SW480 (cell line): Measurements from ENCODE around the gene RAD51B.

Source experiments
- DNase-seq: peaks from one replicate; pipeline ENCODE4 v3.0.0-alpha.2; 2016; ENCODE audit warnings: low spot score

RAD51B gene

GRCh38 chr14:68670359-68670715, 850.8 kb downstream of the RAD51B start:
- no peak for DNase-seq

GRCh38 chr14:68671909-68672308, 852.3 kb downstream of the RAD51B start:
- DNase-seq, result no peak

DNA sequence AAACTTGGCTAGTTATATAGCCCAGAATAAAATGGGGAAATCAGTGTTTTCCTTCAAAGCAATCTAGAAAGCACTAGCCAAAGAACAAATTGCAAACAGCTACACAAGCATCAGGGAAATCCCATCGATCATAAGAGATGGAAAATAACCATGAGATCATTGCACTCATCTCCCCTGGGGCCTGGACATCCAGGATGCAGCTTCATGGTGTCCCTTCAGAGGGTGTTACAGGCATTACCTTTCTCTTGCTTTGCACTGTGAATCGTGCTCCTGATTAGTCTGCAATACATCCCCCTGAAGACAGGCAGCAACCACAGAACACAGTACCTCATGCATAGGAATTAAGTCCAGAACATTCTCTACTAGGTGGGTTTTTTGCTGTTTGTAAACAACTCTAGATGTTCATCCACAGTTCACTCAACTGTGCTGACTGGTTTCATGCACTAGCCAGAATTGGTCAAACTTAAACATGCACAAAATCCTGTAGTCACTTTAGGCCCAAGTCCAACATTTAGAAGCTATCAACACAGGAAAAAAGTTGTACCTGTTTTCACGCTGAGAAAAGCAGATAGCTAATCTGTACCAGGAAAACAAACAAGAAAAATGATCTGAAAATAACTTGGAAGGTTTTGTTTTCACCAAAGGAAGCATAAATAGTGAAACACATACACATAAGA, 853.2 kb downstream of the RAD51B start:
- DNase-seq, result no peak

DNA sequence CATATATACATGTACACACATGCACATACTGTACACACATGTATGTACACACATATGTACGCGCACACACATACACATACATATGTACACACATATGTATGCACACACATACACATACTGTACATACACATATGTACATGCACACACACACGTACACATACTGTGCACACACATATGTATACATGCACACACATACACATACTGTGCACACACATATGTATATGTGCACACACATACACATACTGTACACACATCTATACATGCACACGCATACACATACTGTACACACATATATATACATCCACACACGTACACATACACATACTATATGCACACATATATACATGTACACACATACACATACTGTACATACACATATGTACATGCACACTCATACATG, 853.9 kb downstream of the RAD51B start:
- no peak for DNase-seq

DNA sequence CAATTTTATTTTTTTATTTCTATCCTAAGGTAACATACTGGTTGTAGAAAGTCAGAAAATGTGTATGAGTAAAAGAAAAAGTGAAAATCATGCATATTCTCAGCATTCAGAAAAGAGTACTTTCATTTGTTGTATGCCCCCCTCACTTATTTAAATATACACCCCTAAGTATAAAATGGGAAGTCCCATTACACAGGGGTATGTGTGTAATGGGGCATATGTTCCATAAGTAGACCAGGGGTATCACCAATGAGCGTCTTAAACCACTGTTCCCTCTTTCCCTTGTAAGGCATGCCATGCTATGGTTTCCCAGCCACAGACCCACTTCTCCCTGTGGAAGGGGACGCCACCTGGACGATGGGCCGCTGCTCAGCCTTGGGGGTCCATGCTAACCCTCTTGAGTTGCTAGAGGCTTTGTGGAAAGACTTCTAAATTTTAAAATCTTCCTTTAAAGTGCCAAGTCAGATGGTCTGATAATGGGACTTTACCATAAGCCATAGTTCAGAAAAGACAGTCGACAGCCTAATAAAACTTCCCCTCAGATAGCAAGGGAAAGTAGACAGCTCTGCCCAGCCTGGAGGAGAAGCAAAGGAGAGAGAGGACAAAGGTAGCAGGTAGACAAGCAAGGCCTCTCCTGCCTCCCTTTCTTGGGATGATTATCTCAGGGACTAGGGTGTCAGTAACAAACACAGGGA, 855.1 kb downstream of the RAD51B start:
- no peak for DNase-seq

GRCh38 chr14:68675233-68675577, 855.6 kb downstream of the RAD51B start:
- DNase-seq, result peak; percentile 71

GRCh38 chr14:68676511-68676943, 856.9 kb downstream of the RAD51B start:
- DNase-seq, result no peak

GRCh38 chr14:68677476-68677875, 857.9 kb downstream of the RAD51B start:
- DNase-seq, result no peak

DNA sequence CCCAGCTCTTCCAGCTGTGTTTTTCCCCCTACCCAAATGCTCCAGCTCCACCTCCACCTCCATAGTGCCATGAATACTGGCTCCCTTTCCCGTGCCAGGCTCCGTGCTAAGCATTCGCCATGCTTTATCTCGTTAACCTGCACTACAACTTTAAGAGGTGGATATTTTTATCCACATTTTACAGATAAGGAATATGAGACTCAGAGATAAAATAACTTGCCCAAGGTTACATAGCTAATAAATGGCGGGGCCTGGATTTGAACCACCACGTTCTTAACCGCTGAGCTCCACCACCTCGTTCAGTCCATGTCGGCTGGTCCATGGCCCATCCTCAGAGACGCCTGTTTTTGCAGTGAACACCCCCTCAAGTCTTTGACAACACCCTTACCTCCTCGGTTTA, 858.3 kb downstream of the RAD51B start:
- no peak for DNase-seq

DNA sequence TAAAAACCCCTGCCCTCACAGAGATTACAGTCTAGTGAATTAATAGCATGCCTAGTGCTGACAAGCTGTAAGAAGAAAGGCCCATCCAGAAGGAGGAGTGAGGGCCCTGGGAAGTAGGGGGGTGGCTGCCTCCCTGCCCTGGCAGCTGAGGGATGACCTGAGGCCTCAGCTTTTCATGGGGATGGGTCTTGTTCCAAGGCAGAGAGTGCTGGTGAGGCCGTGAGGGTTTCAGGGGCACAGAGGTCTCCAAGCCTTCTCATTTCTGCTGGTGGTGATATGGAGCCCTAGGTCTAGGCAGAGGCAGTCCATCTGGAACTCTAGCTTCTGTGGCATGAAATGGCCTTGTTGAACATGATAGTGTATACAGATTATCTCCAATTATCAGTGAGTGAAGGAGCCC, 858.9 kb downstream of the RAD51B start:
- DNase-seq, result no peak

- no peak for DNase-seq
These were observed 859.7 kb downstream of the RAD51B start for GRCh38 chr14:68679301-68679700.

DNA sequence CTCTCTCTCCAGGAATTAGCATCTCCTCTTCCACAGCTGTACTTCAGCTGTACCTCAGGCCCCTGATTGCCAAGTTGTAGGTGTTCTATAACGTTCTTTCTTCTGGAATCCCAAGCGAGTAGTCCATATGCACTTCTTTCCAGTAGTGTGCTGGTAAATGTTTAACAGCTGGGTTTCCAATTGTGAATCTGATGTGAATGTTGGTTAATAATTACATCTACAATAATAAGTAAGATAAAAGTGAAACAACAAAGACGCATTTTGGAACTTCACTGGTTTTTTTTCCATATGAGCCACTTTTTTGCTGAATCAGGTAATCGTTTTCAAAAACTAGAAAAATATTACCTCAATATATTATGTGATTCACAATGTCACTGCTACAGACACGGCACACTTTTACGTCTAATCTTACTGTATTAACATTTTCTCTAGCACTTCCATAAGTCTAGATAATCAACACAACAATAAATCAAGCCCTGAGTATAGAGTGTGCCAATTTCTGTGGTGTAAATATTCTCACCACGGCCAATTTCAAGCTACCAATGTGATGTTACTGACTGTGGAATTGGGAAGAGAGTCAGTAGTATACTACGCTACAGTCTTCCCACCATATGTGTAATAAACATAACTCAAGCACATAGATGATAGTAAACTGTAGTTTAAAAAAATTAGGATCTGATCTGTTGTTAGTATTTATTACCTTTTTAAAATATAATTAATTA, 860.3 kb downstream of the RAD51B start:
- DNase-seq, result no peak

DNA sequence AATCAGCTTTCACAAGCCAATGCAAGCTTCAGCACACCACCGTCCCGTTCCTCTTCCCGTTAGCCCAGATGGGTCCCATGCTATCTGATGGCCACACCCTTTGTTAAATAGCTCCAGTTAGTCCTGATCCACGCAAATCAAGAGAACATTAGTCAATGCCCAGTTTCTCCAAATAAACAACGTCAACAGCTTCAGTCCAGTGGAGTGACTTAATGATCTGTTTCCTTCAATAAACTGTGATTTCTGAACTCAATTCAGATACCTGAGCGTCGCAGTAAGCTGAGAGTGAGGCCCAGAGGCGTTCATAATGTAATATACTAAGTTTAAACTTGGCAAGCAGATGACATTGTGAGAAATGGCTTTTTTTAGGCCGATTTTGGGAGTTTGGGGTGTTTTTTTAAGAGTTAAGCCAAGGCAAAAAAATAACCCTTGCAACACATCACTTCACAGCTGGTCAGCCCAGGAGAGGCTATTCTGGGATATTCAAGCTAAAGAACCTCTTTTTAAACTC, 861.0 kb downstream of the RAD51B start:
- DNase-seq, result no peak

GRCh38 chr14:68681256-68682011, 861.9 kb downstream of the RAD51B start:
- no peak for DNase-seq

DNA sequence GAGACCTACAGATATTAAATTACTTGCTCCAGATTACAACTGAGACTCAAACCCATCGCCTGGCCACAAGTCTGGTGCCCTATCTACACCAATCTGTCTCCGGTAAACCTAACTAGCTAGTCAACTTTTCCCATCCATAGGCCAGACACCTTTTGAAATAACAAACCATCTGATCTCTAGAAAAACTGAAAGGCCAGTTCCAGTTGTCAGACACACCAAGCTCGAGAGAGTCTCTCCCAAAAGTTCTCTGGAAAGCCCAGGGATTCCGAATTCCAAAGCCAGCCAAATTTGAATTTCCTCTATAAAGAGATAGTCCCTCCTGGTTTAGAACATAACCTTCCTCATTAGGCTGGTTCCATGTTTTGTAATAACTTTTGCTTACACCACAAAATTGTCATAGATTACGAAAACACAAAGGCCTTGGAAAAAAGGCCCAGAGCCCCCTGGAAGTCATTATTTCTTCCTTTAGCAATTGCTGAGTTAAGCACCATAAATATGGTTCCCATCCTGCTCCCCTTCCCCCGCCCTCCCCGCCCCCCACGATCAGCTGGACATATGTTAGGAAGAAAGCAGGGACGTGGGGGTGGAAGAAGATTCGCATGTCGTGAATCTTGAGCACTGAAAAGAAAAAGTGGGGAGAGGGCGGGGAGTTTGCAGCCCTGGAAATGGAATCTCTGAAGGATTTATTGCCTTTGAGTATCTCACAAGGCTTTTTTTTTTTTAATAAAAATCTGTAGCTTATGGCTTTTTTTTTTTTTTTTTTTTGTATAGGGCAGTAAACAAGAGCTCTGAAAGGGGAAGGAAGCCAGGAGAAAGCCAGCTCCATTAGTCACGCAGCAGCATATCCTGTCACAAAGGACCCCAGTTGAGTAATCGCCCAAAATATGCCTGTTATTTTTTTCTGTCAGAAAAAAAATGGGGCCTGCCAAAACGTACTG, 862.9 kb downstream of the RAD51B start:
- peak; percentile 94 for DNase-seq

DNA sequence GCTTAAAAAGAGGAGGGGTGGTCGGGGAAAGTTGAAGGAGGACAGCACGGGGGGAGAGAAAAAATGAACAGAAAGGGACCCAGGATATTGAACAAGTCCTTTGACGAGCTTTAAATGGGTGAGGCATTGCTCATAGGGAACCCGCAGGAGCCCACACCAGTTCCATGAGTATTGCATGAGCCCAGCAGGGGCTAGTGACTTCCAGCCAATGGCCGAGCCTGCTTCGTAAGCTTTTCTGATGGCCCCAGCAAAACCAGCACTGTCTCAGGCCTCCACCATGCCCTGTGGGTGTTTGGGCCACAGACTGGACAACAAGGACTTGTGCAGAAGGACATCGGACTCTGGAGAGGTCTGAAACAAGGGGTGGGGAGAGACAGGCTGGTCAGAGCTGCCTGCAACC, 863.7 kb downstream of the RAD51B start:
- peak; percentile 71 for DNase-seq

DNA sequence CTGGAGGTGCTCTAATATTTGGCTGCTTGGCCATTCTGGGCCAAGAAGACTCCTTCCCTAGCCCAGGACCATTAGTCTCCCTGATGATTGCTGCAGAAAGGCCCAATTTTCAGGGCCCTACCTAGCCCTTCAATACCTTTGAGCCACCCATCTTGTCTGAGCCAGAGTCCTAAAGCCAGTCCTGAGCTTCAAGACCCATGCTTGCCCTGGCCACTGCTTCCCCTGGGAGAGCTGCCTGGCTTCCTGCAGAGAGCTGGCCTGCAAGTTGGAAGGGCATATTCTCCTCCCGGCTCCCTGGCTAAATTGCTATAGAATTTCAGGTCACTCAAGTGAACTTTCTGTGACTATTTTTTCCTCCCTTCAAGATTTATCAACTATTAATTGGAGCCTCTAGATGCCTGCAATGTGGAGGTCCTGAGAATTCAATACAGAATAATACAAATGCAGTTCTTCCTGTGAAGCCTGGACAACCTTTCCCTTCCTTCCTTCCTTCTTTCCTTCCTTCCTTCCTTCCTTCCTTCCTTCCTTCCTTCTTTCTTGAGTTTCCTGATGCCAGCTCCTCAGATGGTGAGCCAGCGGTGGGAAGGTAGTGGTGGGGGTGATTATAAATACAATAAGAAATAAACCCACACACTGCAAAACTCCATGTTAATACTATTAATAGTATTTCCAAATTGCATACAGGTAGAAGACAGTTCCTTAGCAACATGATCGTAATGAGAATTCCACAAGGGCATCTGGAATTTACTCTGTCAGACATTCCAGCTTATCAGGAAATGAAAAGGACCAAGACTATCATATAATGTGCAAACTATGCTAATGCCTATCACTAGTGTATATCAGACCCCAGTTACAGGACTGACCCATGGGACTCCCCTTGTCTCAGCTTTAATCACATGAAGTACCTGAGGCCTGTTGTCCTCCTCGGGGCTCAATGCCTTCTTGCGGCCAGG, 865.2 kb downstream of the RAD51B start:
- no peak for DNase-seq

DNA sequence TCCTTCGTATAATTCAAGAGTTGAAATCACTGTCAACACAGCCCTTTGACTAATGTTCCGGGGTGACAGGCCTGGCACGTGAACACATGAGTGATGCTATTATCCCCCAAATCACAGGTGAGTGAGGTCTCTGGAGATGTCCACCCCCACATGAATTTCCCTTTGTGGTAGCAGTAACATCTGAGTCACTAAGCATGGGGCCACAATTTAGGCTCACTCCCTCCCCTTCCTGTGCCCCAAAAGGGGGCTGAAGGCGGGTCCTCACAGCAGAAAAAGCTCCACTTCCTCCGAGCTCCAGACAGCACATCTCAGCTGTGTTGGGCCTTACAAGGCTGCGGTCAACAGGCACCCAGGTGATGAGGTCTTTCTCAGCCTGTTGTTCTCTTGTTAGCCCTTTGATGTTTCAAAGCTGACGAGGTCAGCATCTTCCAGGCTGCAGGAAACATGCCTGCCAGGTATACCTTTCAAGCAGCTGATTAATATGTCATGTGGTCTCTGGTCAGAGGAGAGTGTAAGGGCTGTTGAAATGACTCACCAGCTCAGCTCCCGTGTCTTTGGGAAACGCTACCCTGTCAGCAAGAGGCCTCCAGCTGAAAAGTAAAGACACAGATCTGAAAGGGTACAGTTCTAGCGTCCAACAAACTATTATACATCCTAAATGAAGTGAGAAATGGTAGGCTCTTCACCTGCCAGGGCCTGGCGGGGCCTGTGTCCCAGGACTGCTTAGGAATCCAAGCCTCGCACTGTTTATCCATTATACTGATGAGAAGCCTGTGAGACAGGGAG, 866.0 kb downstream of the RAD51B start:
- DNase-seq, result peak; percentile 100

- DNase-seq, result no peak
These were observed 866.6 kb downstream of the RAD51B start for GRCh38 chr14:68686205-68686465.

DNA sequence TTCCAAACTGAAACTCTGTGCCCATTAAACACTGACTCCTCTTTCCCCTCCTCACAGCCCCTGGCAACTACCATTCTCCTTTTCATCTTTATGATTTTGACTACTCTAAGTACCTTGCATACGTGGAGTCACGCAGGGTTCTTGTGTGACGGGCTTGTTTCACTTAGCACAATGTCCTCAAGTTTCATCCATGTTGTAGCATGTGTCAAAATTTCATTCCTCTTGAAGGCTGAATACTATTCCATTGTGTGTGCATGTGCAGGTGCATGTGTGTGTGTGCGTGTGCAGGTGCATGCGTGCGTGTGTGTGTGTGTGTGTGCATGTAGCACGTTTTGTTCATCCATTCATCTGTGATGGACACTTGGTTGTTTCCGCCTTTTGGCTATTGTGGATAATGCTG, 867.1 kb downstream of the RAD51B start:
- DNase-seq, result no peak
